SU-DHL-6 (cell line): Measurements from ENCODE around the gene GRAMD2B.

Experiments
- EZH2phosphoT487 ChIP-seq: fragments of 200-600 bp; sonication (generic), shearing (Covaris generic); conservative IDR thresholded peaks from 2 replicates; pipeline ENCODE4 v1.6.1; 2018; ENCODE audit warnings: mild to moderate bottlenecking, antibody characterized with exemption, low read length, moderate library complexity, mixed read lengths
- TF ChIP-seq, protein P1 (sequence below): fragments of 200-600 bp; sonication (generic); IDR thresholded peaks from one replicate; pipeline ENCODE4 v1.5.1; 2017; ENCODE audit warnings: antibody characterized with exemption, mild to moderate bottlenecking, low read length, moderate library complexity; ENCODE audit not compliant: insufficient read depth, poor library complexity, severe bottlenecking

- TF ChIP-seq, protein P1, sequence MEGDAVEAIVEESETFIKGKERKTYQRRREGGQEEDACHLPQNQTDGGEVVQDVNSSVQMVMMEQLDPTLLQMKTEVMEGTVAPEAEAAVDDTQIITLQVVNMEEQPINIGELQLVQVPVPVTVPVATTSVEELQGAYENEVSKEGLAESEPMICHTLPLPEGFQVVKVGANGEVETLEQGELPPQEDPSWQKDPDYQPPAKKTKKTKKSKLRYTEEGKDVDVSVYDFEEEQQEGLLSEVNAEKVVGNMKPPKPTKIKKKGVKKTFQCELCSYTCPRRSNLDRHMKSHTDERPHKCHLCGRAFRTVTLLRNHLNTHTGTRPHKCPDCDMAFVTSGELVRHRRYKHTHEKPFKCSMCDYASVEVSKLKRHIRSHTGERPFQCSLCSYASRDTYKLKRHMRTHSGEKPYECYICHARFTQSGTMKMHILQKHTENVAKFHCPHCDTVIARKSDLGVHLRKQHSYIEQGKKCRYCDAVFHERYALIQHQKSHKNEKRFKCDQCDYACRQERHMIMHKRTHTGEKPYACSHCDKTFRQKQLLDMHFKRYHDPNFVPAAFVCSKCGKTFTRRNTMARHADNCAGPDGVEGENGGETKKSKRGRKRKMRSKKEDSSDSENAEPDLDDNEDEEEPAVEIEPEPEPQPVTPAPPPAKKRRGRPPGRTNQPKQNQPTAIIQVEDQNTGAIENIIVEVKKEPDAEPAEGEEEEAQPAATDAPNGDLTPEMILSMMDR: no peak
- TF ChIP-seq EZH2phosphoT487: no peak
Measured at GRCh38 chr5:126450907-126451306, 27.7 kb downstream of the GRAMD2B start.
